CMK (cell line): ENCODE measurements around the gene FEM1A.
"Not testable (repeated sequence)": the region's sequence is repeated elsewhere in the genome, so short reads cannot be mapped to it uniquely, and the experiment has no call there.

Experiments
- DNase-seq: peaks from one replicate; pipeline ENCODE4 v3.0.0-alpha.2; 2010; ENCODE audit warnings: low read depth

Gene FEM1A

DNA sequence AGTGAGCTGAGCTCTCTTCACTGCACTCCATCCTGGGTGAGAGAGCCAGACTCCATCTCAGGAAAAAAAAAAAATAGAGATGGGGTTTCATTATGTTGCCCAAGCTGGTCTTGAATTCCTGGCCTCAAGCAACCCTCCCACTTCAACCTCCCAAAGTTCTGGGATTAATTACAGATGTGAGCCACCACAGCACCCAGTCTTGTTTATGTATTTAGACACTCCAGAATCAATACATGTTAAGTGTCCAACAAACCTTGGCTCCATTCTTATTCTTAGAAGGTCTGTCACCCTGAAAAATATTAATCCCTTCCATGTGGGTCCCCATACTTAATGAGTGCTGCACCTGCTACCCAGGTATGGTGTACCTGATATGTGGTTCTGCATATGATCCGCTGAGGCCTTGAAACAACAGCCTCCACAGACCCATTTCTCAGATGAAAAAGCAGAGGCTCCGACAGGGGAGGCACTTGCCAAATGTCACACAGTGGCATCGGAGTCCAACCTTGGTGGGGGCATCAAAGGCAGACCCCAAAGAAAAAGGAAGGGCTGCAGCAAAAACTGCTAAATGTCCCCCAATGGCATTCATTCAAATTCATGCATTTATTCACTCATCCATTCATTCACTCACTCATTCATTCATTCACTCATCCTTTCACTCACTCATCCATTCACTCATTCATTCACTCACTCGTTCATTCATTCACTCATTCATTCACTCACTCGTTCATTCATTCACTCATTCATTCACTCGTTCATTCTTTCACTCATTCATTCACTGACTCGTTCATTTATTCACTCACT, 23.3 kb downstream of the FEM1A start:
- DNase-seq = no peak

DNA sequence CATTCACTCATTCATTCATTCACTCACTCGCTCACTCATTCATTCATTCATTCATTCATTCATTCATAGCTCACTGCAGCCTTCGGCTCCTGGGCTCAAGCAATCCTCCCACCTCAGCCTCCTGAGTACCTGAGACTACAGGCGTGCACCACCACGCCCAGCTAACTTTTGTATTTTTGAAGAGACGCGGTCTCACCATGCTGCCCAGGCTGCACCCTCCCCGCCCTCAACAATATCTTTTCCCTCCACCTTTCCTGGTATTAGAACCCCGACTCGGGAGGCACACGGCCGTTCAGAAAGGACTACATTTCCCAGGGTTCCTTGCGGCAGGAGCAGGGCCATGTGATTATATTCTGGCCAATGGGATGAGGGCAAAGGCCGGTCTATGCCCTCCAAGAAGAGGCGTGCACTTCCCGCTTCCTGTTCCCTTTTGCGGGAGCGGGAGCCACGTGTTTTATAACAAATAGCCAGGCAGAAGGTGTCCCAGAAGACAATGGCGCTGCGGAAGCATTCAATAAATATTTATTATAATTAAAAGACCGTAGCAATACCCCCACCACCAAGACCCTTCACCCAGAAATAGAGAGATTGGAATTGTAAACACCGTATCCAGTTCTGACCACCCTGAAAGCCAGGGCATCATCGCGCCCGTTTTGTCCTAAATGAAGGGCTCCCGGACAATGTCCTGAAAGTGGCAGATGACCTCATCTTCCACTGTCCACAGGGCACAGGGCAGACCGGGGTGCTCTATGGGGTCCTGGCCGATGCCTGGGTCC, 24.1 kb downstream of the FEM1A start:
- DNase-seq = peak; percentile 86

DNA sequence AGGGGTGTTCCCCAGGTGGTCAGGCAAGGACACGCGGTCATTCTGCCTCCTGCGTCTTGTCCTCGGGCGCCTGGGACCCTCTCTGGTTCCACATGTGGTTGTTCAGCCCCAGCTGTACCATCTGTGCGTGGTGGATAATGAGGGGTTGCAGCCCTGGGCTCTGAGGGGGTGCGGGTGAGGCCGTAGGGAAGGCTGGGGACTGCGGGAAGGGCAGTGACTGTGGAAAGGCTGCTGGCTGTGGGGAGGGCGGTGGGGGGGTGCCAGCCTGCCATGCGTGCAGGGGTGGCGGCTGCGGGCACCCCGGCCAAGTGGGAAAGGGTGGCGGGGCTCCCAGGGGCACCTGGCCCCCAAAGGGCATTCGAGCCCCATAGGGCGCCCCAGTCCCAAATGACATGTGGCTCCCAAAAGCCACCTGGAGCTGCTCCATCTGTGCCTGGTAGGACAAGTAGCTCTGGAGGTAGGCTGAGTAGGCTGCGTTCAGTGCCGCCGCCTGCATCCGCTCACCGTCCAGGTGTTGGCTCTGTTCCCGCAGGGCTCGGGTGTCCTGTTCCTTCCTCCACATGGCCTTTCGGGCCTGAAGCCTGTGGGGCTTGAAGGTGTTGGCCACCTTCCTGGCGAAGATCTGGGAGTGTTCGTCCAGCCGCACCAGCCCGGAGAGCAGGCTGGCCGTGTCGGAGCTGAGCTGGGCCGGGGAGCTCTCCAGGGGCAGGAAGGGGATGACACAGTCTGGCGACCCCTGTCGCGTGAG, 24.8 kb downstream of the FEM1A start:
- DNase-seq = no peak

DNA sequence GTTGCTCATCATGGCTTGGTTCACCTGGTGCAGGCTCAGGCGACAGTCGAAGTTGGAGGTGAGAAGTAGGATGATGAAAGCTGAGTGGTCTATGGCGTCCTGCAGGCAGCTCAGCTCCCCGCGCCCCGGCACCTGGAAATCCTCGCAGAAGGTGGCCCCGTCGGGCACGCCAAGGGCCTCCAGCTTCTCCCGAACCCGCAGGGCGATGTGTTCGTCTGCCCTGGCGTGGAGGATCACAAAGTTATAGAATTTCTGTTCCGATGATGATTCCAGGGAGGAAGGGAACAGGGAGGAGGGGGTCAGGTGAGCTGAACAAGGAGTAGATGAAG, 25.4 kb downstream of the FEM1A start:
- DNase-seq = no peak

DNA sequence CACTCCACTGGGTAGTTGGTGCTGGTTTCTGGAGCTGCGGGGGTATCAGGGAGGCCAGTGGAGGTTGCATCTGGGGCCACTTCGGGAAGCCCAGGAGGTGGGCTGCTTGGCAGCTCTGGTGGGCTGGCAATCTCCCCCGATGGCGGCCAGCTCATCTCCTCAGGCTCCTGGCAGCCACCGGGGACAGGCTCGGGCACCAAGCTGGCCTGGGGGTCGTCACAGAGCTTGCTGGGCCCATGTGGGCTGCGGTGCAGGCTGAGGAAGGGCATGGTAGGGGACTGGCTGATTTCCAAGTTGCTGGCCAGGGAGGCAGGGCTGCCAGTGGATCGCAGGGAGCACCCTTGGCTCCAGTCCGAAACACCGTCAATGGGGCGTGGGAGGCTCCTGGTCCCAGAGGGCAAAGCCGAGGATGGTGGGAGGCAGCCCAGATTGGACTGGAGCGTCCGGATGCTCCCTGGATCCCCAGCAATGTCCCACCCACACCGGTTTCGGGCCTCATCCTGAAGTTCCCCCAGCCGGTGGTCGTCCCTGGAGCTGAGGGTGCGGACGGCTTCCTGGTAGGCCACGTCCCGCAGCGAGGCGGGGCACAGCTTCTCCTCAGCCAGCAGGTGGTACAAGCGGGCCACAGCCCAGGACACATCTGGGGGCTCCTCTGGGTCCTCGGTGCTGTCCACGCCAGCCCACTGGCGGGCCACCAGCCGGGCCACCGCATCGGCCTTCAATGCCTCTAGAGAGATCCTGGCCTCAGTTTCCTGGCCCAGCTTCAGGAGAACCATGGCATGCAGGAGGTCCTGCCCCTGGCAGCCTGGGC, 26.1 kb downstream of the FEM1A start:
- no peak for DNase-seq

DNA sequence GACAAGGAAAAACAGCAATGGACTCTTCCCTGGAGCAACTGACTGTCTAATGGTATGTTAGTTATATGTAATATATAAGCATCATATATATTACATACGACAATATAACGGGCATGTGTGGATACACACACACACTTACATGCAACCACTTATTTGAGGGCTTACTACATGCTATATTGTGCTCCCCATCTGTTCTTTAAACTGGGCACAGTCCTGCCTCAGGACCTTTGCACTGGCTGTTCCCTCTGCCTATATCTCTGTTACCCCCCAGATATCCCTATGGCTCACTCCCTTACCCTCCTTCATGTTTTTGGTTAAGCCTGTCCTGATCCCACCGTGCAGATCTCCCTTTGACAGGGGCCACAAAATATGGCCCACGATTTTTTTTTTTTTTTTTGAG, 29.7 kb downstream of the FEM1A start:
- no peak for DNase-seq

DNA sequence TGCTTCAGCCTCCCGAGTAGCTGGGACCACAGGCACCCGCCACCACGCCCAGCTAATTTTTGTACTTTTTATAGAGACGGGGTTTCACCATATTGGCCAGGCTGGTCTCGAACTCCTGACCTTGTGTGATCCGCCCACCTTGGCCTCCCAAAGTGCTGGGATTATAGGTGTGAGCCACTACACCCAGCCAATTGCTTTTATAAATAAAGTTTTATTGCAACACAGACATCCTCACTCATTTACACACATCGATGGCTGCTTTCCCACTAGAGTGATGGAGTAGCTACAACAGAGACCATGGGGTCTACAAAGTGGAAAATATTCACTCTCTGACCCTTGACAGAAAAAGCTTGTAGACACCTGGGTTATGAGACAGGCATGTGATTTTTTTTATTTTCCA, 30.8 kb downstream of the FEM1A start:
- not testable (repeated sequence) for DNase-seq

DNA sequence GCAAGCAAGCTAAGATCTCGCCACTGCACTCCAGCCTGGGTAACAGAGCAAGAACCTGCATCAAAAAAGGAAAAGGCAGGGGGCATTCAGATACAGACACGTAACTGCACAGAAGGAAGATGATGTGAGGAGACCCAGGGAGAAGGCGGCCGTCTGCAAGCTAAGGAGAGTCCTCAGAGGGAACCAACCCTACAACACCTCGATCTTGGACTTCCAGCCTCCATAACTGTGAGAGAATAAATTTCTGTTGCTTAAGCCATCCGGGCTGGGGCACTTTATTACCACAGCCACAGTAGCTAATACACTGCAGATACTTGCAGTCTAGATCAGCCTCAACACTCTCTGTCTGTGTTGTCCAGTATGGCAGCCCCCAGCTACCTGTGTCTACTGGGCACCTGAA, 32.0 kb downstream of the FEM1A start:
- DNase-seq = no peak

DNA sequence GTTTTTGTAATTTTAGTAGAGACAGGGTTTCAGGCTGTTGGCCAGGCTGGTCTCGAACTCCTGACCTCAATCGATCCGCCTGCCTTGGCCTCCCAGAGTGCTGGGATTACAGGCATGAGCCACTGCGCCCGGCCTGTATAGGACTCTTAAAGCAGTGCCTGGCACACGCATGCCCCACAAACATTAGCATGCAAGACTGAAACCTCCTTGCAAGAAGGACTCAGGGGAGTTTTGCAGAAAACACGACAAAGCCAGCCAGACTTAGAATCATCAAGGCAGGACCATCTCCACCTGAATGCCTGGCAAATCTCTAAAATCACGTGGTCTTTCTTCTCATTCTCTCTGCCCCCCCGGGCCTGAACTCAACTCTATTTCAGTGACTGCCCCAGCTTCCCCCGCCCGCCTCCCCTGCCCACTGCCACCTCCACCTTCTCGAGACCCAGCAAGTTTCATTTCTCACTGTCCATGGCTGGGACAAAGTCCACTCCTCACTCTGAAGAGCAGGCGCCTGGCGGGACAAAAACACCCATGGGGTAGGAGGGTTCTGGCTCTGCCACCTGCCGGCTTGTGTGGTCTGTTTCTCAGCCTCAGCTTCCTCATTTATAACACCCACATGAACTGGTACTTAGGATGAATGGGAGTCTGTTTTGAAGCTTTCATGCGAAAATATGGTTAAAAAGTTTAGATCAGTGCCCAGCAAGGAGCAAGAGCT, 37.6 kb downstream of the FEM1A start:
- DNase-seq = no peak

DNA sequence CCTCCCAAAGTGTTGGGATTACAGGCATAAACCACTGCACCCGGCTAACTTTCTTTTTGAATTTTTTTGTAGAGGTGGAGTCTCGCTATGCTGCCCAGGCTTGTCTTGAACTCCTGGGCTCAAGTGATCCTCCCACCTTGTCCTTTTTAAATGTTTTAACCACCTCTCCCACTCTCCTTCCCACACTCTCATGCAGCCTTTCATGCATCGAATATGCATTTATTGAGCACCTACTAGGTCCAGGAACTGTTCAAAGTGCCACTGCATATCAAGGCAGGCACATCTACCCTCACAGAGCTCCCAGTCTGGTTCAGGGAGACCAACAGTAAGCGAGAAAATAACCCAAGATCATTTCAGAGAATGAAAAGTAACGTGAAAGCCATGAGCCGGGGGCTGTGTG, 38.8 kb downstream of the FEM1A start:
- no peak for DNase-seq

DNA sequence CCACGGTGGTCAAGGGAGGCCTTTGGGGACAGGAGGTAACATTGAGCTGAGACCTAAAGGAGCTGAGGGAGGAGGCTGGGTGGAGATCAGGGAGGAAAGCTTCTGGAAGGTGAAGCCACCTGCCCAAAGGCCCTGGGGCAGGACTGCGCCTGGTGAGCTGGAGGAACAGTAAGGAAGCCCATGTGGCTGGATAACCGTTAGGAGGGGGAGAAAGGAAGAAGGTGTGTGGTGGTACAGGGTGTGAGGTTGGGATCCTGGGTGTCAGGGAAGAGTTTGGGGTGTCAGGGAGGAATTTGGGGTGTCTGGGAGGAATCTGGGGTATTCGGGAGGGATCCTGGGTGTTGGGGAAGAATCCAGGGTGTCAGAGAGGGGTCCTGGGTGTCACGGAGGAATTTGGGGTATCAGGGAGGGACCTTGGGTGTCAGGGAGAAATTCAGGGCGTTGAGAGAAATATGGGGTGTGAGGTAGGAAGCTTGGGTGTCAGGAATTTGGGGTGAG, 39.3 kb downstream of the FEM1A start:
- no peak for DNase-seq

DNA sequence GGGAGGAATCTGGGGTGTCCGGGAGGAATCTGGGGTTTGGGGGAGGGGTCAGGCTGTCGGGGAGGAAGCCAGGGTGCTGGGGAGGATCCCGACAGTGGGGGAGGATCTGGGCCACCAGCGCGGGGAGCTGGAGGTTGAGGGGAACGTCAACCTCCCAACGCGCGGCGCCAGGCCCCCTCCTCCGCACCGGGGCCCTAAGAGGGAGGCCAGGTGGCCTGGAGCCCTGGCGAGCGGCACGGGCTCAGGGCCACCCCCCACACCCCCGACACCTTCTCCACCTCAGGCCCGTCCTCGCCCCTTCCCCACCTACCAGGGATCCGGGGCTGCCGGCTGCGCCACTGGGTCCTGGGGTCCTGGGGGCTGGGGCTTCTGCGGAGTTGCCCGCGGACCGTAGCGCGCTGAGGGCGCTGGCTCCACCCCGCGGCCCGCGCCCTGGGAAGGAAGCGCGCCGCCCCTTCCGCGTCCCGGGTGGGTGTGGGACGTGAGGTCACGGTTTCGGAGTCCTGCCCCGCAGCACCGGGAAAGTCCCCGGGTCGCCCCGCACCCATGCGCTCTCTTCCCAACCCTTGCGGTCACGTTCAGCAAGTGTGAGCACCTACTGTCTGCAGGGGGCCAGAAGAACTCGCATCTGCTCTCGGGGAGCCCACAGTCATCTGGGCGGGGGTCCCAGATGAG, 39.9 kb downstream of the FEM1A start, which contains the start of gene TICAM1:
TSS of gene TICAM1 (minus strand) at position 409 of the 675 bp plus-strand sequence. CDS start 13,335 bp downstream, outside the sequence.
- DNase-seq = peak; percentile 63

DNA sequence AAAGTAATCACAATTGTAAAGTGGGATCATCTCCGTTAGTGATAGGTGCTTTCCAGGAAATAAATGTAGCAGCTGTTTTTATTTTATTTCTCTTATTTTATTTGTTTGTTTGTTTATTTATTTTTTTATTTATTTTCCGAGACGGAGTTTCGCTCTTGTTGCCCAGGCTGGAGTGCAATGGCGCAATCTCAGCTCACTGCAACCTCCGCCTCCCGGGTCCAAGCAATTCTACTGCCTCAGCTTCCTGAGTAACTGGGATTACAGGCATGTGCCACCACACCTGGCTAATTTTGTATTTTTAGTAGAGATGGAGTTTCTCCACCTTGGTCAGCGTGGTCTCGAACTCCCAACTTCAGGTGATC, 40.4 kb downstream of the FEM1A start:
- DNase-seq = not testable (repeated sequence)

DNA sequence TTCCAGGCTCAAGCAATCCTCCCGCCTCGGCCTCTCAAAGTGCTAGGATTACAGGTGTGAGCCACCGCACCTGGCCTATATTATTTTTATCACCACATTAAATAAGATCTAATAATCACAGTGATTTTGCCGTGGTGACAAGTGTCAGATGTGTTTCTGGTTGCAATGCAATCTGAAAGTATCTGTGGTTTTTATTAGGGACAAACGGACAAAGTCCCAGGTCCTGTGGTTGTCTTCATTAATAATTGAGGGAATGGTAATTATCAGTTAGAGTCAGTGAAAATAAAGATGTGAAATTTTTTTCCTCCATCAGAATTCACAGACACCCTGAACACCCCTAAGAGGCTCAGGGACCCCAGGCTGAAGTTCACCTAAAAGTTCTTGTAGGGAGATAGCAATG, 41.2 kb downstream of the FEM1A start:
- no peak for DNase-seq

DNA sequence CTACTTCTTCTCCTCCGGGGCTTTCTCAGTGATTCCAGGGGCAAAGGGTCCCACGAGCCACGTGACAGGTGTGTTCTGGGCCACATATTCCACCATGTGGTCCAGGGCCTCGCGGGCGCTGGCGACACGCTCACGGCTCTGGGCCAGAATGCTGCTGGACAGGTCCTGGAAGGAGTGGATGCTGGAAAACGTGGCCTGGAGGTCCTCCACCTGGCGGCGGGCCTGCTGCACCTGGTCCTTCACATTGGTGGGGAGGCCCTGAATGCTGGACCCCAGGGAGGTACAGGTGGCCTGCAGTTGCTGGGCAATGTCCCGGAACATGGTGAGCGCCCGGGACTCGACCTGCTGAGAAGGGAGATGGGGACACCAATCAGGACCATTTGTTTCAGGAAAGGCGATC, 47.7 kb downstream of the FEM1A start:
- DNase-seq = no peak

DNA sequence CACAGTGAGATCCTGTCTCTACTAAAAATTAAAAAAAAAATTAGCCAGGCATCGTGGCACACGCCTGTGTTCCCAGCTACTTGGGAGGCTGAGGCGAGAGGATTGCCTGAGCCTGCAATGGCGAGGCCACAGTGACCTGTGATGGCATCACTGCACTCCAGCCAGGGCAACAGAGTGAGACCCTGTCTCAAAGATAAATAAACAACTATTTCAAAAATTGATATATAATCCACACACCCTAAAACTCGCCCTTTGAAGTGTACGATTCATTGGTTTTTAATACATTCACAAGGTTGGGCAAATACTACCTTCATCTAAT, 52.1 kb downstream of the FEM1A start:
- no peak for DNase-seq

DNA sequence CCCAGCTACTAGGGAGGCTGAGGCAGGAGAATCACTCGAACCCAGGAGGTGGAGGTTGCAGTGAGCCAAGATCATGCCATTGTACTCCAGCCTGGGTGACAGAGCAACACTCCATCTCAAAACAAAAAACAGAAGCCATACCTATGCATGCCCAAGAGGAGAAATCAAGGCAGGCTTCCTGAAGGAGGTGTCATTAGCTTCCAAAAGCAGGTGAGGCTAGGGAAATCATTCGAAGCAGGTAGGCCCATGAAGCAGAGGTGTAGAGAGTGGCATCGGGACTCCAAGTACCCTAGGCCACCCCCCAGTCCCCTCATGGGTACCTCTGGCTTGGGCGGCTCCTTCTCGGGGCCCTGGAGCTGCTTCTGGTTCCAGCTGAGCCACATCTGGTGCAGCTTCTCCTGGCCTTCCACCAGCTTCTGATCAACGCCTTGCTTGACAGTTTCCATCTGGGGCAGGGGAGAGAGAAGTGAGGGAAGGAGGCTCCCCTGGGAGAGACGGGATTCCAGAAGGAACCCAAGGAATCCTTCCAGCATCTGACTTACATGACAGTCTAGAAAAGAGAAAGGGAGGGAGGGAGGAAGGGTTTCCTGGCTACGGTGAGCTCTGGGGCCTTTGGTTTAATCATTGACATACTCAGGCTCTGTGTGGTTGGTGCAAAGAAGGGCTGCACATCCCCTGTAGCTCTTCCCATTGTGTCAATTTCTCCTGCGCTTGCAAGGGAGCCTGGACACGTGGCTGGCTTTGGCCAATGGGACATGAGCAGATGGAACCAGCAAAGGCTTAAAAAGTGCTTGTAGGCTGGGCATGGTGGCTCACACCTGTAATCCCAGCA, 53.0 kb downstream of the FEM1A start:
- no peak for DNase-seq

DNA sequence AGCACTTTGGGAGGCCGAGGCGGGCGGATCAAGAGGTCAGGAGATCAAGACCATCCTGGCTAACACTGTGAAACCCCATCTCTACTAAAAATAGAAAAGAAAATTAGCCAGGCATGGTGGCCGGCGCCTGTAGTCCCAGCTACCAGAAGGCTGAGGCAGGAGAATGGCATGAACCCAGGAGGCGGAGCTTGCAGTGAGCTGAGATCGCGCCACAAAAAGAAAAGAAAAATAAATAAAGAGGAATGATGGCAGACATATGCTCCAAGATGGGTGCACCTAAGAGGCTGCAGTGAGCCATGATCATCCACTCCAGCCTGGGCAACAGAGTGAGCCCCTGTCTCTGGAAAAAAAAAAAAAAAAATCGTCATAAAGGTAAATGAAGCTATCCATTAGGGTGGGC, 54.4 kb downstream of the FEM1A start:
- DNase-seq = not testable (repeated sequence)

DNA sequence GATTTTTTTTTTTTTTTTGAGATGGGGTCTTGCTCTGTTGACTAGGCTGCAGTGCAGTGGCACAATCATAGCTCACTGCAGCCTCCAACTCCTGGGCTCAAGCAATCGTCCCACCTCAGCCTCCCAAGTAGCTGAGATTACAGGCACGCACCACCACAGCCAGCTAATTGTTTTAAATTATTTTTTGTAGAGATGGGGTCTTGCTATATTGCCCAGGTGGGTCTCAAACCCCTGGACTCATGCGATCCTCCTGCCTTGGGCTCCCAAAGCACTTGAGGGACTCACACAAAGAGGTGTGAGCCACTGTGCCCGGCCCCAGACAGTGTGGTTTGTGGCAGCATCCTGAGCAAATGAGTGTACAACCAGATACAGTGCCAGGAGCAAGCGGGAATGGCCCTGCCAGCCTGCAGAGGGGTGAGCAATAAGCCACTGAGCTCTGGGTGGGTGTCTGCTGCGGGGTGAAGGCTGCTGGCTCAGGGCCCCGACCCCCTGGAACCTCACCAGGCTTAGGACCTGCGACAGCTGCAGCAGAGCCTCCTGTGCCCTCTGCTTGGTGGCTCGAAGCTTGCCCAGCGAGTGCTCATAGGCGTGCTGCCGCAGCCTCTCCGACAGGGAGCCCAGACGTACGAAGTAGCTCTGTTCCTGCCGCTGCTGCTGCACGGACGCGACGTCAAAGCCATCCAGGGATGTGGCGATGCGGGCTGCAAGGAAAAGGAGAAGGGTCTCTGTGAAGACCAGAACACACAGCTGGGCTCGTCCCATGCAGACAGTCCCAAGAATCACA, 55.8 kb downstream of the FEM1A start:
- no peak for DNase-seq
